ENCODE measurements around the gene PIK3C2G.
"Not testable (repeated sequence)": the region's sequence is repeated elsewhere in the genome, so short reads cannot be mapped to it uniquely, and the experiment has no call there.

The PIK3C2G gene

GRCh38 chr12:18472304-18472703 is 211.0 kb downstream of the PIK3C2G start:
- no peak for DNase-seq (ENCODE audit: low read depth)

- DNase-seq (ENCODE audit: low read depth), result no peak
Measured at GRCh38 chr12:18472806-18473205, 211.5 kb downstream of the PIK3C2G start.

GRCh38 chr12:18476861-18477260 is 215.5 kb downstream of the PIK3C2G start:
- DNase-seq (ENCODE audit: low read depth), result no peak

GRCh38 chr12:18479256-18479655 is 217.9 kb downstream of the PIK3C2G start:
- DNase-seq (ENCODE audit: low read depth), result no peak

GRCh38 chr12:18482601-18483120 is 221.3 kb downstream of the PIK3C2G start:
- no peak for DNase-seq (ENCODE audit: low read depth)

- DNase-seq (ENCODE audit: low read depth), result no peak
Measured at GRCh38 chr12:18483698-18484325, 222.5 kb downstream of the PIK3C2G start.

GRCh38 chr12:18486036-18486435 is 224.7 kb downstream of the PIK3C2G start:
- DNase-seq (ENCODE audit: low read depth), result no peak

- DNase-seq (ENCODE audit: low read depth), result no peak
Measured at GRCh38 chr12:18487509-18487908, 226.2 kb downstream of the PIK3C2G start.

- no peak for DNase-seq (ENCODE audit: low read depth)
Measured at GRCh38 chr12:18492372-18493025, 231.2 kb downstream of the PIK3C2G start.

GRCh38 chr12:18496156-18496555 is 234.8 kb downstream of the PIK3C2G start:
- no peak for DNase-seq (ENCODE audit: low read depth)

- not testable (repeated sequence) for DNase-seq (ENCODE audit: low read depth)
Measured at GRCh38 chr12:18500160-18500574, 238.8 kb downstream of the PIK3C2G start.

- DNase-seq (ENCODE audit: low read depth), result not testable (repeated sequence)
Measured at GRCh38 chr12:18500736-18501135, 239.4 kb downstream of the PIK3C2G start.

- DNase-seq (ENCODE audit: low read depth), result no peak
Measured at GRCh38 chr12:18502422-18502968, 241.2 kb downstream of the PIK3C2G start.

GRCh38 chr12:18521461-18521860 is 260.1 kb downstream of the PIK3C2G start:
- no peak for DNase-seq (ENCODE audit: low read depth)

GRCh38 chr12:18522806-18523205 is 261.5 kb downstream of the PIK3C2G start:
- no peak for DNase-seq (ENCODE audit: low read depth)

- DNase-seq (ENCODE audit: low read depth), result not testable (repeated sequence)
Measured at GRCh38 chr12:18542497-18542896, 281.2 kb downstream of the PIK3C2G start.

GRCh38 chr12:18546399-18546798 is 285.1 kb downstream of the PIK3C2G start:
- no peak for DNase-seq (ENCODE audit: low read depth)

GRCh38 chr12:18549598-18549997 is 288.3 kb downstream of the PIK3C2G start:
- DNase-seq (ENCODE audit: low read depth), result no peak

GRCh38 chr12:18551106-18551505 is 289.8 kb downstream of the PIK3C2G start:
- no peak for DNase-seq (ENCODE audit: low read depth)

- no peak for DNase-seq (ENCODE audit: low read depth)
Measured at GRCh38 chr12:18551701-18552100, 290.4 kb downstream of the PIK3C2G start.

GRCh38 chr12:18552829-18553228 is 291.5 kb downstream of the PIK3C2G start:
- DNase-seq (ENCODE audit: low read depth), result no peak

- DNase-seq (ENCODE audit: low read depth), result no peak
Measured at GRCh38 chr12:18556161-18556560, 294.8 kb downstream of the PIK3C2G start.

GRCh38 chr12:18559242-18559641 is 297.9 kb downstream of the PIK3C2G start:
- DNase-seq (ENCODE audit: low read depth), result no peak
